HCEC 1CT (cell line): ENCODE data around the gene ZNF184.

Experiments
- DNase-seq: peaks from one replicate; pipeline ENCODE4 v3.0.0-alpha.2; 2017

The ZNF184 gene

DNA sequence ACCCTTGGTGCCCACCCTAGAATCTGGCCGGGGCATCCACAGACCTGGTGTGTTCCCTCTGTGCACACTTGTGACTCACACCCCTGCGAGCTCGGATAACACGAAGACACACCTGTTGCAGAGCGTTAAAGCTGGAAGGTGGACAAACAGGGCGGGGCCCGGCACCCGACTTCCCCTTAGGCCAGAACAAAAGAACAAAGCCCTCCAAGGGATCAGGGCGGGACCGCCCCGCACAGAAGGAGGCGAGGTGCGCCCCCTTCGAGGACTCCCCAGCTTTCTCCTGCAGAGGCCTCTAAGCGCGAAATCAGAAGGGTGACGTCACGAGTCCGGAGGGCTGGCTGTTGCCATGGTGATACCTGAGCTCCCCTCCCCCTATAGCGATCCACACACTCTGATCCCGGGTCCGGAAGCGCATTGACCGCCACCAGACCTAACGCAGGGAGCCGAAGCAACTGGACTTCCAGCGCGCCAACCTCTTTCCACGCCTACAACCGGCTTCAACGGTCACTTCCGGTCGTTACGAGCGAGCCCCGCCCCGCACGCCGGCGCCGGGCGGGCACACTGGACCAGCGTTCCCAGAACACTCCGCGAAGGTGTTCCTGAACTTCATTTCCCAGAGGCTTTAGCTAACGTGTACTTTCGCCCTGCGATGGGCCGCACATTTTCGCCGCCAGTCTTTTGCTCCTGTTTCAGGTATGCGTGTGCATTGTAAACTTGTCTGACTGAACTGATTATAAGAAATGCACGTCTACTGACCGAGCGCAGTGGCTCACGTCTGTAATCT, at the start of gene ZNF184:
Gene ZNF184, minus strand, starts transcription at position 489 of the 784 bp plus-strand sequence. CDS start 811 bp downstream, outside the sequence.
- DNase-seq, result peak; percentile 98

GRCh38 chr6:27518881-27519795, 46.2 kb upstream of the ZNF184 start:
- DNase-seq, result peak; percentile 77

DNA sequence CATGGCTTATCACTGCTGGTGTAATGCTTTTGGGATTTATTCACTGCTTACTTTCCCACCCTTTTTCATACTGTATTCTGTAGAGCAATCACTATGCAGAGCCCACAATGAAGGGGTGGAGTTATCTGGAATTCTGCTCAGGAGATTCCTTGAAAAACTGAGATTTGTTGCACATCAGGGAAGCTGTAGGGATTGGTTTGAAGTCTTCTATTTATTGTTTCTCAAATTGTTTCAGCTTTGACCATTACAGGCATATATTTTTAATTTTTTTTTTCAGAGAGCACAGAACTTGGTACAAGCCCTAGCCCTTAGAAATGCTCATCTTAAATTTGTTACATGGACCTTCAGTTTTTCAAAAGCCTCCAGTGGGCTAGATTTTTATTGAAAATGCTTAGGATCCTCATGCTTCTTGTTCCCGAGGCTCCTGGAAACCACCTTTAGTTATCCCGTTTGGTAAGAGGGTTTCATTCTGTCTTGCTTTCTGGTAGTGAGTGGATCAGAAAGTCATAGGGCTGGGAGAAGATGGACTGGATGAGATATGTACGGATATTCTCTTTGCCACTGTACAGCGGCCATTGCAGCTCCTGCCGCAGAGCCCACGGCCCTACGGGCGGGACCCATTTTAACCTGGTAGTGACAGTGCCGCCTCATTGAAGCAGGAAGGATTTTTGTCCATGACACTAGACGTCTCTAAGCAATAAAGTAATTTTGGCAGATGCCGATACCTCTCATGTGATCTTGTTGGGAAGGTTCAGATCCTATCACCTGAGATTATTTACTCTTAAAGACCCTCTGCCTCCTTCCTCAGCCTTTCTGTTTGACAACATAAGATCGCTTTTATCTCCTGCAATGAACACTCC, 45.3 kb upstream of the ZNF184 start:
- DNase-seq, result no peak

DNA sequence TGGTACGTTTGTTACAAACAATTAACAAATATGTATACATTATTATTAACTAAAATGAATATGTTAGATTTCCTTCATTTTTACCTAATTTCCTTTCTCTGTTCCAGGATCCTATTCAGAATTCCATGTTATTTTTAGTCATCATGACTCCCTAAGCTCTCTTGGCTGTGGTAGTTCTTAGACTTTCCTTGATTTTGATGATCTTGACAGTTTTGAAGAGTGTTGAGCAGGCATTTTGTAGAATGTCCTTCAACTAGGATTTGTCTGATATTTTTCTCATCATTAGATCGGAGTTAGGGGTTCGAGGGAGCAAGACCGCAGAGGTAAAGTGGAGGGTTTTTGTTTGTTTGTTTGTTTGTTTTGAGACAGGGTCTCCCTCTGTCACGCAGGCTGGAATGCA, 44.3 kb upstream of the ZNF184 start:
- no peak for DNase-seq

DNA sequence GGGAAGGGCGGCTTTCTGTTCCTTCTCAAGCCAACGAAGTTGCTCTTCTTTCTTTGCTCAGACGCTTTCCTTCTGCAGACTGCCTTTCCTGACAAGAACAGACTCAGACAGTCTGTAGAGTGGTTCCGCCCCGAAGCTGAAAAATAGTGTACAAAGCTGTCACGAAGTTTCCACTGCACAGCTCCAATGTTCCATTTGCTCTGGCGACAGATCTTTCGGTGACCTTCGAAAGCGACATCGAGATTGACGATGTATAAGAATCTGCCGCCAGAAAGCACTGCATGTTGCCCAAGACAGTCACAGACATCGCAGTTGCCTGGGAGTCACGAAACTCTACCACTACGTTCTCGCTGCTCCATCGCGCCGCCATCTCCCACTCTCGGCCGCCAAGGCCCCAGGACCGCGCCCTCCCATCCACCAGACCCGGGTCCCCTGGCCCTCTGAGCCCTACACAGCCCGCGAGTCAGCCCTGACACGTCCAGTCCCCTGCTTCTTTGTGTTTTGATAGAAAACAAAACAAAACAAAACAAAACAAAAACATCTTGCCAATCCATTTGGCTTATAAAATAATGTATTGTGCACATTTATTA, 42.1 kb upstream of the ZNF184 start:
- no peak for DNase-seq

DNA sequence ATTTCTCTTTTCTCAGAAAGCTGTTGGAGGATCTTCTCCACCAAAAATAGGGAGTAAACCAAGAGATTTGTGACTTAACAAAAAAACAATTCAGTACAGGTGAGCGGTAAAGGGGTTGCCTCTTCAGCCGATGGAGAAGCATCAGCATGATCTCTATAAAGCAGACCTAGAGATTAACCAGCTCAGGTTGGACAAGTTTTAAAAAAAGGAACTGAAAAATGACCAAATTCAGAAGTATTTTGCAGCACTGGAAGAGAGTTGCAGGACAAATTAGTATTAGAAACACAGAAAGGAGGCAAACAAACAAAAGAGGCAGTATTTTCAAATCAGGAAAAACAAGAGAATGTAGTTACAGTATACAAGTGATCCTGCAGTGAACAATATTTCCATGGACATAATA, 39.6 kb upstream of the ZNF184 start:
- no peak for DNase-seq

DNA sequence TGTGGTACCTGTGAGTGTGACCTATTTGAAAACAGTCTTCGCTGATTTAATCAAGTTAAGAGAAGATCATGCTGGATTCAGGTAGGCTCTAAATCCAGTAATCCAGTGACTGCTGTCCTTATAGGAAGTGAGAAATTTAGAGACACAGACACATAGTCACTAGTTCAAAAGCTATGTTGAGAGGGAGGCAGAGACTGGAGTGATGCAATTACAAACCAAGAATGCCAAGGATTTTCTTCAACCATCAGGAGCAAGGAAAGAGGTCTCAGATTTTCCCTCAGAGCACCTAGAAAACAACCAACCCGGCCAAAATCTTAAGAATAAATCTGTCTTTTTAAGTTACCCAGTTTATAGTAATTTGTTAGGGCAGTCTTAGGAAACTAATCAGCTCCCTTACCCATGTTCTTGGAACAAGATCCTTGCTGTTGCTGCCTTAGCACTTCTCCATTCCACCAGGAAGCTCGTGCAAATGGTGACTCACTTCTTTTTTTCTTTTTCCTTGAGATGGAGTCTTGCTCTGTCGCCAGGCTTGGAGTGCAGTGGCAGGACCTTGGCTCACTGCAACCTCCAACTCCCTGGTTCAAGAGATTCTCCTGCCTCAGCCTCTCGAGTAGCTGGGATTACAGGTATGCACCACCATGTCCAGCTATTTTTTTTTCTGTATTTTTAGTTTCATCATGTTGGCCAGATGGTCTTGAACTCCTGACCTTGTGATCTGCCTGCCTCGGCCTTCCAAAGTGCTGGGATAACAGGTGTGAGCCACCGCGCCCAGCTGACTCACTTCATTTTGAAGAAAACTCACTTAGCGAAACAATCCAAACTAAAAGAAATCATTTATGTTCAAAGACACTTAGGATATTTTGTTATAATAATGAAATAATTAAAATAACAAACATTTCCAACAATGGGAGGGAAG, 34.4 kb upstream of the ZNF184 start:
- no peak for DNase-seq

DNA sequence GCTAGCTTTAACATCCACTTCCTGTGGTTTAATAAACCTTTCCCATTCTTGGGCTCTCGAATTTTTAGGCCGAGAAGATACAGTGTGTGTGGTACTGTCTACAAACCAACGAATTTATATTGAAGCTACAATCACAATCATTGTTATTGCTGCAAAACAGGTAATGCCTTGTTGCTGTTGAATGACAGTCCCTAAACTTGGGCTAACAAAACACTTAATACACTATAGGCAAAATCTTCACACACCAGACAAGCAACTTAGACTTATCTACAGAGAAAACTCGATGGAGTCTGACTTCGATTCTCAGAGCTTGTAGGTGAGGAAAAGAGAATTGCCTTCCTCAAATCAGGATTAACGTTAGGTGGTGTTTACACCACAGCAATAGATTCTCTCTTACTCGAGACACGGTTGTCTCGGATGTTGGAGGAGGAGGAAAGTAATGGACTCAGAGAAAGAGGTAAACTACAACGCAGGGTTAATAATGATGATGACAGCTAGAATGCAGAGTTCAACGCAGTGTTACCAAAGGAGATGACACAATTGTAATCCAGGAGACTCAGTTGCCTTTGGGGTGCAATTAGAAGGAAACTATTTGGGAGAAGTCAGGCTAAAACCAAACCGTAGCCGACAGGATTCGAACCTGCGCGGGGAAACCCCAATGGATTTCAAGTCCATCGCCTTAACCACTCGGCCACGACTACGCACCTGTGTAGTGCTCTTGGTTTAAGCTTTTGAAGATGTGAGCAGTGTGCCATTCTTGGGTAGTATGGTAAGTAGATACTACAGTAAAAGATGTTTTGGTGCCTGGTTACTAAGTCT, 32.5 kb upstream of the ZNF184 start:
- DNase-seq, result peak; percentile 80

DNA sequence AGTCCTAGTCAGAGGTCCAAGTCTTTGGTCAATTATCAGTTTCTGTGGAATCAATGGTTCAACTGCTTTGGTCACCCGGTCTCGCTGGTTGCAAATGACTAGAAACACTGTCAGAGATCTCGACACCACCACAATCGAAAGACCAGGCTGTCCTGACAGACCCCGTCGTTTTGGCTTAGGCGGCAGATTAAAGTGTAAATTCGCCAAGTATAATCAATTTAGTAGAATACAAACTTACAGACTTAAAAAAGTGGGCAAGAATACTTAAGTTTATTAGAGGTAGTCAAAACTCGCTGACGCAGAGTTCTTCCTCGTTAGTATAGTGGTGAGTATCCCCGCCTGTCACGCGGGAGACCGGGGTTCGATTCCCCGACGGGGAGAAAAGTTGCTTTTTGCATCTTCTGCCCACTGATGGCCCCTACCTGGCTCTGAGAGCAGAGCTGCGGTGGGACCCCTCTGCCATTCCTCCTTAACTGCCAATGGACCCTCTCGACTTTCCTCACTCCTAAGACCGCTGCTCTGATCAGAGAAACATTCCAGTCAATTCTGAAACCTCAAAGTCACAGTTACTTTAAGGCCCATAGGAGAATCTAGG, 30.6 kb upstream of the ZNF184 start:
- peak; percentile 58 for DNase-seq

- DNase-seq, result peak; percentile 75
Measured at GRCh38 chr6:27502508-27503435, 29.9 kb upstream of the ZNF184 start.

- DNase-seq, result no peak
Measured at GRCh38 chr6:27501187-27501586, 28.3 kb upstream of the ZNF184 start.

DNA sequence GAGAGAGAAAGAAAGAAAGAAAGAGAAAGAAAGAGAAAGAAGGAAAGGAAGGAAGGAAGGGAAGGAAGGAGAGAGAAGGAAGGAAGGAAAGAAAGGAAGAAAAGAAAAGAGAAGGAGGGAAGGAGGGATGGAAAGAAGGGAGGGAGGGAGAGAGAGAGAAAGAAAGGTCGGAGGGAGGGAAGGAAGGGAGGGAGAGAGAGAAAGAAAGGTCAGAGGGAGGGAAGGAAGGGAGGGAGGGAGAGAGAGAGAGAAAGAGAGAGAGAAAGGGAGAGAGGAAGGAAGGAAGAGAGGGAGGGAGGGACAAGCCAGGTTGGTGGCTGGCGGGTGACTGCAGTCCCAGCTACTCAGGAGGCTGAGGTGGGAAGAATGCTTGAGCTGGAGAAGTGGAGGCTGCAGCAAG, 27.3 kb upstream of the ZNF184 start:
- DNase-seq, result no peak

GRCh38 chr6:27495386-27496135, 22.7 kb upstream of the ZNF184 start:
- peak; percentile 81 for DNase-seq

DNA sequence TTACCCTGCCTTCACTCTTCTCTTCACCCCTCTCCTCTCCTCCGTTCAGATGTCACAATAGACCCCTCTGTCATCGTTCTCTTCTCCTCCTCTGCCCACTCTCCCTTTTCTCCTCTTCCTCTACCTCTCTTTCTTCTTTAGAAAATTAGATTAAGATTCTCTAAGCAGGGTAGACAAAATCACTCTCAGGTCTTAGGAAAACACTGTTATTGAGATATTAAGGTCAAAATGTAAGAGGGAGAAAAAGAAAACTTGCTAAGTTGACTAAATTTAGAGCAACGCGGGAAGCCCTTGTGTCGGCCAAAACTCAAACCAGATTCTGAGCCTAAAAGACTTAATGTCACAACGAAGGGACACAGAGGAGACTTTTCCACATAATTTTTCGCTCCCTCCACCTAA, 22.1 kb upstream of the ZNF184 start:
- no peak for DNase-seq

DNA sequence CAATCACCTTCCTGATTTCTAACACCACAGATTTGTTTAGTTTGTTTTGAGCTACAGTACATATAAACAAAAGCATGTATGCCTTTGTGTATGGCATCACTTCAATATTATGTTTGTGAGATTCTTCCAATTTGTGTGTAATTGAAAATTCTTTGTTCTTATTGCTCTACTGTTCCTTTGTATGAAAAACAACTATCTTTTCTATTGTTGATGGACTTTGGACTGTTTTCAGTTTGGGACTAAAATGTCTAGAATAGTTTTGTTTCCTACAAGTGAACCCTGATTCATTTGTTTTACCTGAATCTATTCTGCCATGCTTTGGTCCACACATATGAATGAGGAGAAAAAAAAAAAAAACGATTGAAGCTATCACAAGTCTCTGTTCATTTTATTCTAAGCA, 21.2 kb upstream of the ZNF184 start:
- DNase-seq, result no peak

DNA sequence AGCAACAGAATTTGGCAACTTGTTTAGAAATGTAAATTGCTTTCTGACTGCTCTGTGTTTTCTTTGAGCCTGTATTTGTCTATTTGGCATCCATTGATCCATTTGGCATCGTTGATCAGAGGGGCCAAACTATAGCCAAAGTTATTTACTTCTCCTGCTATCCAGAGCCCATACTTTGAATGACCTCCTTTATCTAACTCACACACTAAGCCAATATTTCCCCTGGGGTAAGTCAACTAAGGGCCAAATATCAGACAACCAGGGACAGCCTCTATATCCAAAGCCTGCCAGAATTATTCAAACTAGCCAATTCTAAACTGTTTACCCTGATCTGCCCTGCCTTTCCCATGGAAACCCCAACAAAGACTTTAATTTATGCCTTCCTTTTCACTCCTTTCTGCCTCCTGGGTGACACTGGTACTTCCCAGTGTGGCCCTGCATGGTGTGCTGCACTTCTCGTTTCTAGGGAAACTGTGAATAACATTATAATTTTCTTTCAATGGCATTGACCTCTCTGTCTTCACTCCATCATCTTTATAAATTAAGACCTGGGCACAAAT, 19.8 kb upstream of the ZNF184 start:
- no peak for DNase-seq

GRCh38 chr6:27479319-27480182, 6.6 kb upstream of the ZNF184 start:
- peak; percentile 92 for DNase-seq
